Parietal lobe (tissue), 2 donors: ENCODE results near the gene PNMA3. TPM values are rescaled to one million over a fixed set of nuclear protein-coding genes. Genes with fewer than 3 reads are reported as not detected.

Experiments used
- small RNA-seq: library from RNA; depleted of rRNA; stranded (forward); fragments of <200 nt; gene quantifications from one replicate; pipeline ENCODE3, GENCODE V24; 2014; ENCODE audit warnings: low replicate concordance
- total RNA-seq: library from RNA; depleted of rRNA; stranded (reverse); fragments of >200 nt; gene quantifications from one replicate; pipeline ENCODE4 v1.2.3, GENCODE V29; 2014

PNMA3 gene
- total RNA-seq, result 15.0 TPM

GRCh38 chrX:153055871-153056749 lies at the start of gene PNMA3:
Gene PNMA3 (plus strand): TSS chrX:153056470. CDS start chrX:153057056, 586 bp downstream.

GRCh38 chrX:153071909-153072583 lies 15.8 kb downstream of the PNMA3 start, which contains the start of gene PNMA6A:
Gene PNMA6A (plus strand): TSS chrX:153072454. CDS start chrX:153073063, 609 bp downstream.

Small RNA genes within 50 kb of the gene (small RNA-seq; reads per million reads assigned to genes)
- not detected for gene AC243428.1

Other genes with a start within 250 kb of the PNMA3 start
- gene CETN2, start 225.7 kb upstream of the PNMA3 start, total RNA-seq, result 43.5 TPM
- gene NSDHL, start 225.4 kb upstream of the PNMA3 start, total RNA-seq, result 36.3 TPM
- 3.8 TPM for gene ZNF185, start 158.4 kb upstream of the PNMA3 start, total RNA-seq
- 2.8 TPM for gene PNMA5, start 62.4 kb upstream of the PNMA3 start, total RNA-seq
- gene PNMA6A, start 16.0 kb downstream of the PNMA3 start, total RNA-seq, result 14.4 TPM
- not detected for gene MAGEA1, start 122.8 kb downstream of the PNMA3 start, total RNA-seq